Right lobe of liver (tissue), 4 donors: ENCODE measurements around the gene MIGA1.

Experiments
- CTCF ChIP-seq, 4 donors: fragments of 200-600 bp in 3 of 4; fragments of 450-650 bp in 1 of 4; IDR thresholded peaks; one replicate each; pipeline versions ENCODE4 v1.5.1 to v1.8.0; 2016 to 2022; ENCODE audit warnings: antibody characterized with exemption in 4 of 4, mild to moderate bottlenecking in 2 of 4
- POLR2A ChIP-seq: fragments of 450-650 bp; IDR thresholded peaks from one replicate; pipeline ENCODE4 v1.6.1; 2017; ENCODE audit warnings: antibody characterized with exemption, mild to moderate bottlenecking
- donor health status: DM: no; HTN: no; CAD: no.
- donor health status: DM: no; HTN: no; CAD: no.
- donor health status: DM: no; HTN: yes; CAD: no.

- TF ChIP-seq CTCF (IDR thresholded peaks at IDR 0.05) (no peak), POLR2A (no peak)
These were observed 53.5 kb downstream of the MIGA1 start for GRCh38 chr1:77832901-77833300.
